ENCODE measurements around the gene NAV1.
"Not testable (repeated sequence)": the region's sequence is repeated elsewhere in the genome, so short reads cannot be mapped to it uniquely, and the experiment has no call there.

The NAV1 gene

DNA sequence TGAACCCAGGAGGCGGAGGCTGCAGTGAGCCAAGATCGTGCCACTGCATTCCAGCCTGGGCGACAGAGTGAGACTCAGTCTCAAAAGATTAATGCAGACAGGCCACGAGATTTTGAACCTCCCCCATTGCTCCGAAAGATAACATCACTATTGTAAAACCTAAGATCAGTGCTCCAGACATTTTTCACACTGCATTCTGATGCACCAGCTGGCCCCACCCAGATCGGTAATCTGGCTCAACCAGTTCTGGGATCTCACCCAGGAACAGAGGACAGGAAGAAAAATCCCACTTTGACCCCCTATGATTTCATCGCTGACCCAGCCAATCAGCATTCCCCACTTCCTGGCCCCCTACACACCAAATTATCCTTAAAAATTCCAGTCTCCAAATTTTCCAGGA, 21.3 kb upstream of the NAV1 start:
- in situ Hi-C loops (cut with MboI; ENCODE audit: low pct_unique_long_range_greater_than_20kb, low sequenced_read_pairs): no loop called here
- no peak for DNase-seq

DNA sequence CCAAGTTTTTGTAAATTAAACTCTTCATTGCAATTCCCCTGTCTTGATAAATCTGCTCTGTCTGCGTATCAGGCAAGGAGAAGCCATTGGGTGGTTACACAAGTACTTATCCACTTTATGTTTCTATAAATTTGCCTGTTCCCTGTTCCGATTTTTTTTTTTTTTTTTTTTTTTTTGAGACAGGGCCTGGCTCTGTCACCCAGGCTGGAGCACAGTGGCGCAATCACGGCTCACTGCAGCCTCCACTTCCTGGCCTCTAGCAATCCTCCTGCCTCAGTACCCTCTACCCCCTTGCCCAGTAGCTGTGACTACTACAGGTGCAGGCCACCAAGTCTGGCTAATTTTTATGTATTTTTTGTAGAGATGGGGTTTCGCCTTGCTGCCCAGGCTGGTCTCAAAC, 20.9 kb upstream of the NAV1 start:
- in situ Hi-C loops (cut with MboI; ENCODE audit: low pct_unique_long_range_greater_than_20kb, low sequenced_read_pairs): no loop called here

DNA sequence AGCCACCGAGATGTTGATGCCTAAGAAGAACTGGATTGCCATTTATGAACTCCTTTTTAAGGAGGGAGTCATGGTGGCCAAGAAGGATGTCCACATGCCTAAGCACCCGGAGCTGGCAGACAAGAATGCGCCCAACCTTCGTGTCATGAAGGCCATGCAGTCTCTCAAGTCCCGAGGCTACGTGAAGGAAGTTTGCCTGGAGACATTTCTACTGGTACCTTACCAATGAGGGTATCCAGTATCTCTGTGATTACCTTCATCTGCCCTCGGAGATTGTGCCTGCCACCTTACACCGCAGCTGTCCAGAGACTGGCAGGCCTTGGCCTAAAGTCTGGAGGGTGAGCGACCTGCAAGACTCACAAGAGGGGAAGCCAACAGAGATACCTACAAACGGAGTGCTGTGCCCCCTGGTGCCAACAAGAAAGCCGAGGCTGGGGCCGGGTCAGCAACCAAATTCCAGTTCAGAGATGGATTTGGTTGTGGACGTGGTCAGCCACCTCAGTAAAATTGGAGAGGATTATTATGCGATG, 18.8 kb upstream of the NAV1 start:
- in situ Hi-C loops (cut with MboI; ENCODE audit: low pct_unique_long_range_greater_than_20kb, low sequenced_read_pairs); DNase-seq: not testable (repeated sequence)

More for the DNA sequence above, 20.9 kb upstream of the NAV1 start:
- DNase-seq: no peak

DNA sequence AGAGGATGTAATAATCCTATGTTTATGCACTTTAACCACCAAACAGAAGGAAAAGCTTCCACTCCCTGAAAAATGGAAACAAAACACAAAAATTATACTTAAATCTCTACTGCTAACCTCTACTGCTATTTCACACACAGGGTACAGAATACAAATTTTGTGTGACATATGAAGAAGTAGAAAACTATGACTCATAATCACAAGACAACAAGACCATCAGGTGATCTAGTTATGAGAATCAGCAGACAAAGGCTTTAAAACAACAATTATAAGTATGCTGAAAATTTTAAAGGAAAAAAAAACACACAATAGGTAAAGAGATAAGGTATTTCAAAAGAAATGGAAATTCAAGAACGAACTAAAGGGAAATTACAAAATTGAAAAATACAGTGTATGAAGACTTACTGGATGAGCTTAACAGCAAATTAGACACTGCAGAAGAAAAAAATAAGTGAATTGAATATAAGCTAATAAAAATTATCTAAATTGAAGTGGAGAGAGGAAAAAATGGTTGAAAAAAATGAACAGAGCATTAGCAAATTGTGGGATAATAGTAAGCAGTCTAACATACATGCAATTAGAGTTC, 13.6 kb upstream of the NAV1 start:
- in situ Hi-C loops (cut with MboI; ENCODE audit: low pct_unique_long_range_greater_than_20kb, low sequenced_read_pairs): no loop called here
- no peak for DNase-seq

DNA sequence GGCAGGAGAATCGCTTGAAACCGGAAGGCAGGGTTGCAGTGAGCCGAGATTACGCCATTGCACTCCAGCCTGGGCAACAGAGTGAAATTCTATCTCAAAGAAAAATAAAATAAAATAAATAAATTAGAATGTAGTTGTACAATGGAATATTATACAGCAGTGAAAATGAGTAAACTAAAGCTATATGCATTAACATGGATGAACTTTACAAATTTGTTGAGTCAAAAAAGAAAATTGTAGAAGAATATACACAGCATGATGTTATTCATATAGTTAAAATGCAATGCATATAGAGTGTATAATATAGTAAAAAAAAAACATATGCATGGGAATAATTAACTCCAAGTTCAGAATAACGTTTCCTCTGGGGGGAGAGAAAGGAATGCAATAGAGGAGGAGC, 11.0 kb upstream of the NAV1 start:
- in situ Hi-C loops (cut with MboI; ENCODE audit: low pct_unique_long_range_greater_than_20kb, low sequenced_read_pairs): no loop called here

DNA sequence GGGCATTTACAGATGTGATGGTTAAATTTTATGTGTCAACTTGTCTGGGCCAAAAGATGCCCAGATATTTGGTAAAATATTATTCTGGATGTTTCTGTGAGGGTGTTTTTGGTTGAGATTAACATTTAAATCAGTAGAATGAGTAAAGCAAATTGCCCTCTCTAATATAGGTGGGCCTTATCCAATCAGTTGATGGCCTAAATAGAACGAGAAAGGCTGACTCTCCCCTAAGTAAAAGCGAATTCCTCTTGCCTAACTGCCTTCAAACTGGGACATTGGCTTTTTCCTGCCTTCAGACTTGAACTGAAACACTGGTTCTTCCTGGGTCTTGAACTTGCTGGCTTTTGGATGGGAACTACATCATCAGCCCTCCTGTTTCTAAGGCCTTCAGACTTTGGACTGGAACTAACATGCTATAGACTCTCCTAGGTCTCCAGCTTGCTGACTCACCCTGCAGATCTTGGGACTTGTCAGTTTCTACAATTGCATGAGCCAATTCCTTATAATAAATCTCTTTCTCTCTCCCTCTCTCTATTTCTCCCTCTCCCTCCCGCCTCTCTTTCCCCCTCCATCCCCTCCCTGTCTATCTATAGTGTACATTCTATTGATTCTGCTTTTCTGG, 10.2 kb upstream of the NAV1 start:
- DNase-seq: no peak
- in situ Hi-C loops (cut with MboI; ENCODE audit: low pct_unique_long_range_greater_than_20kb, low sequenced_read_pairs): no loop called here

More for the DNA sequence above, 11.0 kb upstream of the NAV1 start:
- DNase-seq: no peak

DNA sequence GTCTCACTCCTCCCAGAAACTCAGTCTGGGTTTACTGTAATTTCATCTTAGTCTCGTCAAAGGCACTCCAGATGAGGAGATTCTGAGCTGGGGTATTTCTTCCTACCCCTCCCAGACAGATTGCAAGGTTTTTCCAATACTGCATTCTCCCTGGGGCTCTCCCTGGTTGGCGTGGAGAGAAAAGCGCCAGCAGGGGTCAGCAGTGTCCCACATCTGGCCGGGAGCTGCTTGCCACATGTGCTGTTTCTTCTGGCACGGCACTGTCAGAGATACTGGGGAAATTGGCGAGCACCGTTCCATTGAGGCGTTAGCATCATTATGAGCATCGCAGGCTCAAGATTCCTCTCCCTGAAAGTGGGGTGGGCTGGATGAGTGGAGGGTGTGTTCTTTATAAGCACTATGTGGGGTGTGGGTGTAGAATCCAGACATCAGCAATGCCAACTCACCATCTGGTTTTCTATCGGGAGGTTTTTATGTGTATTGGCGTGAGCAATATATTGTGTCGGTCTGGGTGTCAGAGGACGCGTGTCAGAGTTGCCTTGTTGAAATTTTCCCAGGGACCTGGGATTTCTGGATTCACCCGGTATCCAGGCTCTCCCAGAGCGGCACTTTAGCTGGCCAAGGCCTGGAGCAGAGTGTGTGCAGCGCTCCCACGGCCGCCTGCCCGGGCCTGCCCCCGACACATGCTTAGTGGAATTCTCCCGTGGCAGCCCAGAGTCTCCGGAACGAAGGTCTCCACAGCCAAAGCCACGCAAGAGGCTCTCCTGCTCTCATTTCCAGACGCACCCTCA, 8.0 kb upstream of the NAV1 start:
- in situ Hi-C loops (cut with MboI; ENCODE audit: low pct_unique_long_range_greater_than_20kb, low sequenced_read_pairs): no loop called here
- peak; percentile 83 for DNase-seq

DNA sequence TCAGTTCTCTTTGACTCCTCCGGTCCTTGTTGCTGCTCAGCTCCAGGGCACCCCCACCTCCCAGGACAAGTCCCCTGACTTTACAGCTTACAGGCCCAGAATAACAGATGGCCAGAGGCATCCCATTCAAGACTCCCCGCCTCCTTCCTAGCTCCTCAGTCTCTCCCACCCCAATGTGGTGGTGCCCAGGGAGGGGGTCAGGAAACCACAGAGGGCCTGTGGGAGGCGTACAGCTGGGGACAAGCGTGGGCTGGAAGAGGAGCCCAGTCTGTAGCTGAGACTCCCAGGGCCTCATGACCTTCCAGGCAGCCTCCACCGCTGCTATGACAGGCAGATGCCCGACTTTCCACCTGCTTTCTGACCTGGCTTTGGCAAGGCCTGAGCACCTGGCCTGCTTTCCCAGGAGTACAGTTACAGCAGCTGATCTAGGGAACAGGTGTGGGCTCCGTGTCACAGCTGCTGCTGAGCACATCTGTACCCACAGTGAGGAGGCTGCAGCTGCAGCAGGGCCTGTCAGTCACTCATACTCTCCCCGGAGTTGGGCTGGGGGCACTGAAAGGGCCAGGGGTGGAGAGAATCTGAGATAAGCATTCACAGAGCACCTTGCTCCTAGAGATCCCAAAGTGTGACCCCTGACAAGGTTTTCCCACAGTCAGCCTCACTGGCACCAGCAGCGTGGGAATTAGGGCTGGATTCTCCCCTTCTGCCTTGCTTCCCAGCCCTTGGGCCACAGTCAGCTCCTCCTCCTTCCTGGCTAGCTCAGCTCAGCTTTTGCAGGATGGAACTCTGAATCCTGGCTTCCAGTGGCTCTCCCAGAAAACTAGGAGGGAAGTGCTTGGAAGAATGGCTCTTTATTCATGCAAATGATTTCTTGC, 7.1 kb upstream of the NAV1 start:
- peak; percentile 67 for DNase-seq

DNA sequence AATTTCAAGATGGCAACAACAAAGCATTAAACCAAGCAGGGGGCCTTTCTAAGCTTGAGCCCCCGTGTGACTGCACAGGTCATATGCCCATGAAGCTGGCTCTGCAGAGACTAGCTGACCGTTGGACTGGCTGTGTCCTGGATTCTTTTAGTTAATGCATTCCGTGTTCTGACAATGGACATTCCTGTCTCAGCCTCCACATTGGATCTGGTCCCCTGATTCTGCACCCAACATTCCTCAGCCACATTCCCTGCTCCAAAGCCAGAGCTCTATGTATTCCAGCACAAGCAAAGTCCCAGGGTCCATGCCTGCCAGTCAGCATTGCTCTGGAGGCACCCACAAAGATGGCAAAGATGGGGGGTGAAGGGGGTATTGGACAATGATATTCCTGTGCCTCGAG, 5.1 kb upstream of the NAV1 start:
- DNase-seq: no peak
- in situ Hi-C loops (cut with MboI; ENCODE audit: low pct_unique_long_range_greater_than_20kb, low sequenced_read_pairs): no loop called here

More for the DNA sequence above, 7.1 kb upstream of the NAV1 start:
- in situ Hi-C loops (cut with MboI; ENCODE audit: low pct_unique_long_range_greater_than_20kb, low sequenced_read_pairs): no loop called here

DNA sequence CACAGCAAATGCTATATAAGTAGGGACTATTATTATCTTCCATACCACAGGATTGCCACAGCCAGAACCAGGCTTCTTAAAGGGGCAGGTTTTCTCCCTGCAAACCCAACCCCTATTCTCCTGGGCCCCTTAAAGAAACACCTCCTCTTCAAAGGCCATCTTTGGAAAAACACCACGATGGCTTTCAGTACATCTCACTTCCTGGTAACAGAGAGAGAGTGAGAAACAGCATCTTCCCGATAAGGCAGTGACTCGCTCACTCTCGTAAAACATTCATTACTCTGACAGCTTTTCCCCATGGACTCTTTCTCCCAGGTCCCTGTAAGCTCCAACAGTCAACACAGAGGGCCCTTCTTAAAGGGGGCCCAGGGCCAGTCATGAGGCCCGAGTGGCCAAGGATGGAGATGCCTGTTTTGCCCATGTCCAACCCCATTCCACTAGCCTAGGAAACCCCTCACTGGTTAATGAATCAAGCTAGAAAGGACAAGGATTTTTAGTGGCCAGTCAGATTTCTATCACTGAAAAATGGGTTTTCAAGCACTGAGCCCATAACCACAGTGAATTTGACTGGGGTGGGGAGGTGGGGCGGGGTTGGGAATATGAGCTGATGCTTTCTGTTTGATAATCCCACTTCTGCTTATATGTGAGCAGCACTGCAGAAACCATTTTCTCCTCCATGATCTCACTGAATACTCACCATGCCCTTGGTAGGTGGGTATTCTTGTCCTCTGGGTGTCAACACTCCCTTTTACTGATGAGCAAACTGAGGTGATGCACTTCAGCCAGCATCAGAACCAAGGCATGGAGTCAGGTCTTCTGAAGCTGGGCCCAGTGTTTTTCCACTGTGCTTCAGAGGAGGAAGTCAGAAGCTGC, 3.6 kb upstream of the NAV1 start:
- no peak for DNase-seq
- in situ Hi-C loops (cut with MboI; ENCODE audit: low pct_unique_long_range_greater_than_20kb, low sequenced_read_pairs): no loop called here

DNA sequence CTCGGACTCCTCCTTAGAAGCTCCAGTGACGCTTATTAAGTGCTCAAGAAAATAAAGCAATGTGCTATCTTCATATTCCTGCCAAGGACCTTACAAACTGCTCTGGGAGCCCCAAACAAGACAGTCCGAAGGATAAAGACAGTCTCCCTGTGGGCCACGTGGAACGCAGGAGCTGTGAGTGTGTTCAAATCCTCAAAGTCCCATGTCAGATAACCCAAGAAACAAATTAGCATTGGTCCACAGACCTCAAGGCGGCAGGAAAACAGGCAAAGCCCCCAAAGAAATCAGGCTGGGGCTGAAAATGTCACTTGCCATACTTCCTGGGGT, 3.0 kb upstream of the NAV1 start:
- DNase-seq: no peak
- in situ Hi-C loops (cut with MboI; ENCODE audit: low pct_unique_long_range_greater_than_20kb, low sequenced_read_pairs): no loop called here

DNA sequence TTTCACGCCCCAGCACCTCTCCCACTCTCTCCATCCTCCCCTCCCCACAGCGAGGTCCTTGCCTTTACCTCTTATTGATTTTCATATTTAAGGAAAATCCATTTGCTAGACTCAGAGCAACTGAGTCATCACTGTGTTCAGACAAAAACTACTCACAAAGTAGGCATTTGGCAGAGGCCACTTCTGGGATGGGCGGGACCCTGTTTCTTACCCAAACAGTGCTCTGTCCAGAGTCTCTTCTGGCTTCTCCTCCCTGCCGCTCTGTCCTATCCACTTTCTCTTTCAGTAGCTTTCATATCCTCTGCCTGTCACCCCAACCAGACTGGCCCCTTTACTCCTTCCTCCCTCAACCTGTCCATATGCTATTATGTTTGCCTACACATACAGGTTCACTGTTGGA, 2.4 kb upstream of the NAV1 start:
- DNase-seq: no peak
- in situ Hi-C loops (cut with MboI; ENCODE audit: low pct_unique_long_range_greater_than_20kb, low sequenced_read_pairs): no loop called here

DNA sequence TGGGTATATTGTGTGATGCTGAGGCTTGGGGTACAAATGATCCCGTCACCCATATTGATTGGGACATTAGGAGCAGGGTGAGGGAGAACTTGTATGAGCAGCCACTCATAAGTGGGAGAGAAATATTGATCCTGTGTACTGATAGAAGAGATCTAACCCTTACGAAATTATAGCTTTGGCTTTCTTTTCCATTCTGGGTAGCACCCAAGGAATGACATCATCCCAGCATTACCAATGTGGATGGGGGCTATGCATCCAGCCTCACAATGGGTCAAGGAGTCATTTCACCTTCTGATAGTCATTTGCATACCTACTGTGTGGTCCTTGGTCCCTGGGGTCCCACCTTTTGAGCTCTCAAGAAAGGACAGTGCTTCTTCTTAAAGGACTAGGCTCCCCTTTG, 1.9 kb upstream of the NAV1 start:
- no peak for DNase-seq
- in situ Hi-C loops (cut with MboI; ENCODE audit: low pct_unique_long_range_greater_than_20kb, low sequenced_read_pairs): no loop called here

DNA sequence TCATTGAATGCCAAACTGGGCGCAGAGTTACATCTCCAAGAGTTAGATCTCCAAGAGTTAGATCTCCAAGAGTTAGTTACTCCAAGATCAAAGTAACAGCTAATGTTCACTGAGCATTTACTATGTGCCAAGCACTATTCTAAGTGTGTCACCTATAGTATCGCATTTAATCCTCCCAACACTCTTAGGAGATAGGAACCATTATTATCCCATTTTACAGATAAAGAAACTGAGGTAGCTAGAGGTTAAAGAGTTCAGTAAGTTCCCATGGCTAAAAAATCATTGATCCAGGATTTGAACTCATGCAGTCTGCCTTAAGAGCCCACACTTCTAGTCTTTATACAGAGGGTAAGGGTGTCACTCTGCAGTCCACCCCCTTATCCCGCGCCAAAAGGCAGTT, 1.5 kb upstream of the NAV1 start:
- in situ Hi-C loops (cut with MboI; ENCODE audit: low pct_unique_long_range_greater_than_20kb, low sequenced_read_pairs): no loop called here
- DNase-seq: no peak

DNA sequence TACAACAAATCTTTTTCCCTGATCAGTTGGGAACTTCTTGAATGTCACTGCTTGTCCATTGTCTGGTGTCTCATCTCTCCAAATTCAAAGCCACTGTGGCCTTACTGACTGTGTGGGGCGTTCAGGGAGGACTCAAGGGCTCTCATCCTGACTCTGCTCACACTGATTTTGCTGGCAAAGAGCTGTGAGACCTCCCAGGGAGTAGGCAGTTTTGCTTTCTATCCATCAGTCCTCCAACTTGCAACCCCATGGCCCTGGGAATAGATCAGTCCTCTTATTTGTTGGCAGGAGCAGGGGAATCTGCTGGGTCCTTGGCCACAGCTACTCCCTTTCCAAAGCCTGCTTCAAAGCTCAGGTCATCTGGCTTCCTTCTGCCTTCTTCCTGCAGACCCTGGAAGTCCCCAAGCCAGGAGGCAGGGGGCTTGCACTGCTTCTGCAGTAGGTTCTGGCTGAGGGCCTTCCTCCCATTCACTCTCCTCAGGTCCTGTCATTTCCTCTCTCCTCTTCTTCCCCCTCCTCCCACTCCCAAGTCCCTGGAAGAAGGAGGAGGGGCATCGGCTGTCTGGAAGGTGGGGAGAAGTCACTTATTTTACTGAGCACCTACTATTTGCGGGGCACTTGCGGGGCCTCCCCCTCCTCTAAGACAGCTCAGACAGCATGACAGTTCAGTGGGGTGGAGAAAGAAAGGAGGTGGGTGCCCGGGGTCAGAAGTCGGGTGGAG, 876 bp upstream of the NAV1 start:
- in situ Hi-C loops (cut with MboI; ENCODE audit: low pct_unique_long_range_greater_than_20kb, low sequenced_read_pairs): no loop called here
- DNase-seq: no peak

DNA sequence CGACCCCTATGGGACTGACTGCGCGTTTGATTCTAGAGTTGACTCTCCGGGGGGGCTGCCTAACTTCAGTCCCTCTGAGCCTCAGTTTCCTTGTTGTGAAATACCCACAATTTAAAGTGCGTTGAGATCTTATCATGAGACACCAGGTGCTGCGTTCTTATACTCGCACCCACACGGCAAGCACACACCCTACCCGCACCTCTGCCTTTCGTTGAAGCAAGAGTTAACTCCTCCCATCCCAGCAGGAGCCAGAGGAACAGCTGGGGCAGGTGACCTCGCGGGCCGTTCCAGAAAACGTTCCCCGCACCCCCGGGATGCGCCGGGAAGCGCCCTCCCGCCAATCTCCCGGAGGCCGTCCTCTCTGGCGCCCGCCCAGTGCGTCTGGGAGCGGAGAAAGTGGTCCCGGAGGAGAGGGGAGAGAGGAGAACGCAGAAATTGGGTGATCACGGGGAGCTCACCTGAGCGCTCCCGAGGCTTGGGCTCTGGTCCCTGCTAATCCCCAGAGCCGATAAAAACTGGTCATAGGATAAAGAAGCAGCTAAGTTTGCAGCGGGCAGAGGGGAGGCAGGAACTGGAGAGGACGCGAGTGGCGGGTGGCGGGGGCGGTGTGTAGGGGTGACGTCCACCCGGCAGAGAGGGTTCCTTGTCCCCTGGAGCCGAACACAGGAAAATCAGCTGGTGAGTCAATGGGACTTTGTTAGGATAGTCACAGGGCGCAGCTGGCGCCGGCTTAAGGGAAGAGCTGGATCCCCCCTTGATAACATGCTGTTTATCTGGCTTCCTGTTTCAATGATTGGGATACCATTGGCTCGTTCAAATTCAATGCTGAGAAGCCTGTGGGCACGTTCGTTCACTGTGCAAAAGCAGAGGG, 869 bp downstream of the NAV1 start:
- peak; percentile 35 for DNase-seq
- in situ Hi-C loops (cut with MboI; ENCODE audit: low pct_unique_long_range_greater_than_20kb, low sequenced_read_pairs): no loop called here
